T-helper 17 cell (primary cell): Measurements from ENCODE around the gene RALGAPA2. TPM values are rescaled to one million over a fixed set of nuclear protein-coding genes. Genes with fewer than 3 reads are reported as not detected.
A peak's percentile ranks its signal among the peaks of the same experiment; 100 is the strongest.

Experiments
- ATAC-seq: fragments of 150-1000 bp; cut with Tn5 transposase; 2 replicates; pipeline ENCODE4 v1.10.0; 2021; ENCODE audit warnings: mild to moderate bottlenecking, moderate library complexity
- DNase-seq, 3 donors: peaks; one replicate each; pipeline versions ENCODE4 v3.0.0 to v3.0.0-alpha.2; 2020 to 2021
- H3K9me3 ChIP-seq: one replicate; pipeline ENCODE4 v1.7.0; 2013; ENCODE audit warnings: low read length, mild to moderate bottlenecking; ENCODE audit not compliant: control insufficient read depth, poor library complexity, severe bottlenecking
- H3K27ac Mint-ChIP-seq: one replicate; pipeline ENCODE4 v1.8.0; 2022; ENCODE audit warnings: mild to moderate bottlenecking, moderate library complexity, mixed read lengths
- H3K27me3 Mint-ChIP-seq: one replicate; pipeline ENCODE4 v1.8.0; 2022; ENCODE audit warnings: mixed read lengths
- H3K36me3 Mint-ChIP-seq: one replicate; pipeline ENCODE4 v1.8.0; 2022; ENCODE audit warnings: low read depth, mixed read lengths
- H3K4me1 Mint-ChIP-seq: one replicate; pipeline ENCODE4 v1.8.0; 2022; ENCODE audit warnings: mild to moderate bottlenecking, mixed read lengths
- H3K4me3 Mint-ChIP-seq: one replicate; pipeline ENCODE4 v1.8.0; 2022; ENCODE audit warnings: mild to moderate bottlenecking, moderate library complexity, mixed read lengths
- total RNA-seq, 4 donors: library from RNA in 2 of 4; stranded (reverse) in 2 of 4; gene quantifications; one replicate each; pipeline ENCODE4 v1.2.3 and lab custom pipeline; 2022 to 2026

Gene RALGAPA2
- total RNA-seq, 2 donors from 2014 or later = 27.8 to 29.5 TPM

DNA sequence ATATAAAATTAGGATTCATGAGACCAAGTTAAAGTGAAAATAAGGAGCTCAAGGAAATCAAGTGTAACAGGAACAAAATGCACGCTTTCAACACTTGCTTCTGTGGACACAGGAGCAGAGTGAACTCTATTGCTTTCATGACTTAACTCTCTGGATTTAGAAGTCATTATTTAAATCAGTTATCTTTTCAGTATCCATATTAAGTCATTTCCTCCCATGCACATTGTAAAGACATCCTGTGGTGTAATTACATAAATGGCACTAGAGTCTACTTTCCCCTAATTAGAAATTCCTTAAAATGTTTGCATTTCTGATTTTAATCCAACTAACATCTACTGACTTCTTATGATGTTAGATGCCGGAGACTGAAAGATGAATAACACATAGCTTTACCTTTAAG, 256.5 kb downstream of the RALGAPA2 start:
- Mint-ChIP-seq H3K36me3 (no peaks in the 10 kb centered on the region), H3K4me1 (peaks cover 17% of the 10 kb centered on the region), H3K27ac (no peak overlapping the region), H3K4me3 (no peak overlapping the region), H3K27me3 (no peaks in the 10 kb centered on the region)
- ATAC-seq = no peak
- DNase-seq = no peak
- no peaks in the 10 kb centered on the region for H3K9me3 ChIP-seq

DNA sequence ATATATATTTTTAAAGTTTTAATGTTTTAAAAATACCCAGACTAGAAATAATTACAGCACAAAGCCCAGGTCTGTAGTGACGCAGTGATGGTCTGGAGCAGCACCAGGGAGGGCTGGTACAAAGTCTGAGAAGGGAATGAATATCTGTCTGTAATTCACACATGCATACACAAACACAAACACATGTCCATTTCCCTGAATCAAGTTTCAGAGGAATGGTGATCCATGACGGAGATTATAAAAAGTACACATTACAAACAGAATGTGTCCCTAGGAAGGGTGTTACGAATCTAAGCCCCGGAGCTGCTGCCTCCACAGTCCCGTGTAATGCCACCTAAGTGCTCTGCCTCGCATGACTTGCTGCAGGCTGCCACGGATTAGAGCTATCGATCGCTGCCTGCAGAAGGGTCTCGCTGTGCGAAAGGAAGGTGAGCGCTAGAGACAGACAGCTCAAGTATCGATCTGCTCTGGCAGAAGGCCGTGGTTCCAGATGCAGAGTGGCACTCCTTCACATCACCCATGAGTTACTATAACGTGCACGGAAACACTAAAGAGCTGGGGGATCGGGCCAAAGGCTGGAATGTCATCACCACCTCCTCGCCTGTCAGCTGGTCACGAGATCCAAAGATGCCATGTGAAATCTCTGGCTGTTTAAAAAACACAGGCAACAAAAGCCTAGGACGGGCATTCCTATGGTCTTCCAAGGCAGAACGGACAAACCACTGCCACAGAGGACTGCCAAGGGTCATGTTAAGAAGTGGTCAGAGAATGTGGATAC, 257.4 kb downstream of the RALGAPA2 start:
- ATAC-seq (no peak), DNase-seq (no peak)
- no peak overlapping the region for H3K27ac Mint-ChIP-seq
- H3K4me3 Mint-ChIP-seq = no peak overlapping the region
- H3K27me3 Mint-ChIP-seq = no peaks in the 10 kb centered on the region
- H3K4me1 Mint-ChIP-seq = peaks cover 17% of the 10 kb centered on the region
- no peaks in the 10 kb centered on the region for H3K36me3 Mint-ChIP-seq
- no peaks in the 10 kb centered on the region for H3K9me3 ChIP-seq

DNA sequence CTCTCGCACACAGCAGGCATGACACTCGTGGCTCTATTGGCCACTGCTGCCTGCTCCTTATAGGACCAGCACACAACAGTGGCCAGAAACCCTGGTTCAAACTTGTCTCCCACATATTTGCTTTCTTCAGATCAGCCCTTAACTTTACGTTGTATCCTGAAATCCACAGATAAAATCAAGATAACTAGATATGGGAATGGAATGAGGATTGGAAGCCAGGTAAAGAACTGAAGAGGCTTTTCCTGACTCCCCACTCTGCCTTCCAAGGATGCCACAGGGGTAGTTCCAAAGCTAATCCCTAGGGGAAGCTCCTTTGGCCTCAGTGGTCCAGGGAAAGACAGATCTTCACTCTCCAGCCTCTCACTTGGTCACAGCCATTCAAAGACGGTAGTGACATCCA, 258.1 kb downstream of the RALGAPA2 start:
- Mint-ChIP-seq H3K4me1 (peaks cover 17% of the 10 kb centered on the region), H3K27me3 (no peaks in the 10 kb centered on the region), H3K36me3 (no peaks in the 10 kb centered on the region), H3K27ac (peak overlapping the region; percentile 8), H3K4me3 (no peak overlapping the region)
- no peaks in the 10 kb centered on the region for H3K9me3 ChIP-seq
- DNase-seq (no peak), ATAC-seq (no peak)

DNA sequence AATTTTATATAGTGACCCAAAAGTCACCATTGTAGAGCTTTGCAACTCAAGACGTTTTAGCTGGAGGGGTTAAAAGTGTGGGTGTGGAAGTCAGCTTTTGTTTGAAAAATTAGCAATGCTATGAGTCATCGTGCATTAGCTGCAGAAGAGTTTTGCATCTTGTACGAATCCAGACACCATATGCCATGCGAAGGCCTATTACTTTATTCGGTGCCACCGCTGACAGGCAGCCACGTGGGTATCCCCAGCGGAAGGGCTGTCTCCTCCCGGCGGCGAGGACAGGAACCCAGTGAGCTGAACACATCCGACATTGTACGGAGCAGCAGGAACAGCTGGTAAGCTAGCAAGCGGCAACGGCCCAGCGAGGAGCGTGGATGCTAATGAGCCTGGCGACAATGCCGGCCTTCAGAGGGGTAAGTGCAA, 260.2 kb downstream of the RALGAPA2 start:
- ATAC-seq (peak; percentile 96), DNase-seq (peak; percentile 30 to 35 (median 30))
- Mint-ChIP-seq H3K4me3 (peak overlapping the region; percentile 84), H3K27ac (peak overlapping the region; percentile 91), H3K4me1 (peaks cover 15% of the 10 kb centered on the region), H3K36me3 (no peaks in the 10 kb centered on the region), H3K27me3 (no peaks in the 10 kb centered on the region)
- no peaks in the 10 kb centered on the region for H3K9me3 ChIP-seq

DNA sequence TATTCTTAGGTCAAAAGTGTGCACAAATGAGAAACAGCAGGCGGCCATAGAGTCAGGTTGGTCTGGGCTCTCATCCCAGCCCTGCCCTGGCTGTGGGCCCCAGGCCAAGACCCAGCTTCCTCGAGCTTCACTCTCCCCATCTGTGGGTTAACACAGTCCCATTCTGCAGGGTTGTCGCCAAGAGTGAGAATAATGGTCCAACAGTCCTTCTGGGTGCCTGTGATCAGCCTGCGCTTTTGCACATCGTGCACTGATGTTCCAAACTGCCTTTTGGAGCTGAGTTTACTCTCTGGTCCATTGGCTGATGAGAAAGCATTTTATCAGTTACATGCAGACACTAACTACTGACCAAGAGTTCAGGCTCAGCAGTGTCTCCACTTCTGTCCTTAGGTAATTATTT, 261.9 kb downstream of the RALGAPA2 start:
- Mint-ChIP-seq H3K27ac (no peak overlapping the region), H3K27me3 (no peaks in the 10 kb centered on the region), H3K4me3 (no peak overlapping the region), H3K4me1 (peaks cover 15% of the 10 kb centered on the region), H3K36me3 (no peaks in the 10 kb centered on the region)
- no peak for ATAC-seq
- no peaks in the 10 kb centered on the region for H3K9me3 ChIP-seq
- no peak for DNase-seq

DNA sequence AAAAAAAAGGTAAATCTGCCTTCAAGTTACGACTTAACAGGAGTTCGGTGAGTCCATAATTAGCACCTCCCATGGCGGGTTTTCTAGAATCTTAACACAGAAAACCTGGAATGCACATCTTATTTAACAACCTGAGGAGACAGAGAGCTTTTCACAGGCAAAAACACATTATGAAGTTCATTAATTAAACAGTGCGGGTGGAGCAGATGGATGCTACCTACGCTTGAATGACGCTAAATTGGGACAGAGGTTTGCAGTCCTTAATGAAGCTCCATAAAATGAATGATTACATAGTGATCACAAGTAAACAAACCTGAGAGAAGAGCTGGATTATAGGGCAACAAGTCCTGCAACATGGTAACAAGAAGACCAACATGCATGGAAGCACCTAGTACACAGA, 263.6 kb downstream of the RALGAPA2 start:
- ATAC-seq (no peak), DNase-seq (no peak)
- Mint-ChIP-seq H3K4me1 (peaks cover 19% of the 10 kb centered on the region), H3K27me3 (no peaks in the 10 kb centered on the region), H3K36me3 (peaks cover 2% of the 10 kb centered on the region), H3K27ac (no peak overlapping the region), H3K4me3 (peak overlapping the region; percentile 21)
- H3K9me3 ChIP-seq = no peaks in the 10 kb centered on the region

DNA sequence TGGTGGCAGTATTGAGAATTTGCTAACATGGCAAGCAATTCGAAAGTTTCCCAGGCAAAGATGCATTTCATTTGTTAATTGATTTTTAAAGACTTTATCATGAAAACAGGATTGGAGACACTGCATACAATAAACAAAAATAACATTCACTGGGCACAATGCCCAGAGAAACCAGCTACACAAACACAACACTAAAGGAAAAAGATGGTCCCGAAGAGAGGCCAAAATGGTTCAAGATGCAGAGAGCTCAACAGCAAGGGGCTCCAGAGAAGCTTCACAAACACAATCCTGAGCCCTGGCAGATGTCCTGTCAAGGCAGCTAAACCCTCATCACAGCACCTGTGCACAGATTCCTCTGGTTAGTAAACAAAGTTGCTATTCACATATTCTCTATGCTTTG, 265.2 kb downstream of the RALGAPA2 start:
- H3K27ac Mint-ChIP-seq = no peak overlapping the region
- peaks cover 2% of the 10 kb centered on the region for H3K36me3 Mint-ChIP-seq
- no peak for DNase-seq
- no peaks in the 10 kb centered on the region for H3K9me3 ChIP-seq
- ATAC-seq = no peak
- H3K4me1 Mint-ChIP-seq = peaks cover 7% of the 10 kb centered on the region
- H3K4me3 Mint-ChIP-seq = no peak overlapping the region
- H3K27me3 Mint-ChIP-seq = no peaks in the 10 kb centered on the region

DNA sequence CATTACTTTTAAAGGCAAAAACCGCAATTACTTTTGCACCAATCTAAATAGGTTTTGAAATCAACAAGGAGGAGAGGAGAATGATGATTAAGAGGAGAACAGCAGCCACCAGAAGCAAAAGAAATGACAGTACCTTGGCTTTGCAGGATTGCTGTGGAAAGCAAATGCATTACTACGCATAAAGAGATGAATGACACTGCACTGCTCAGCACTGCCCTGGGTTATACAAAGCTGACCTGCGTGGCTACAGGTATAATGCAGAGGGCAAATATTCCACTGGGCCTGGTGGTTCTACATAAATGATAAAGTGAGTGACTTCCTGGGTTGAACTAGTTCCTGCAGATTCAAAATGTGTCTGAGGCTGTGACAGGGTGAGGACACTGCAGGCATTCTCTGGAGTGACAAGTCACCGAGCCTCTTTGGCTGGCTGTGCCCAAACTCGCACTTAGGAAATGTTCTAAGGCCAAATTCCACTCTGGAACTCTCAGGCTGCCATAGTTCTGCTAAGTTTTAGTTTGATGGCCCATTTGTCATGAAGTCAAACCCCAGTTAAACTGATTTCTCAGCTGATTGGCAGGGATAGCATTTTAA, 265.9 kb downstream of the RALGAPA2 start:
- DNase-seq = no peak
- H3K36me3 Mint-ChIP-seq = peaks cover 2% of the 10 kb centered on the region
- H3K4me3 Mint-ChIP-seq = no peak overlapping the region
- peaks cover 6% of the 10 kb centered on the region for H3K4me1 Mint-ChIP-seq
- no peak overlapping the region for H3K27ac Mint-ChIP-seq
- ATAC-seq = no peak
- no peaks in the 10 kb centered on the region for H3K27me3 Mint-ChIP-seq
- no peaks in the 10 kb centered on the region for H3K9me3 ChIP-seq

DNA sequence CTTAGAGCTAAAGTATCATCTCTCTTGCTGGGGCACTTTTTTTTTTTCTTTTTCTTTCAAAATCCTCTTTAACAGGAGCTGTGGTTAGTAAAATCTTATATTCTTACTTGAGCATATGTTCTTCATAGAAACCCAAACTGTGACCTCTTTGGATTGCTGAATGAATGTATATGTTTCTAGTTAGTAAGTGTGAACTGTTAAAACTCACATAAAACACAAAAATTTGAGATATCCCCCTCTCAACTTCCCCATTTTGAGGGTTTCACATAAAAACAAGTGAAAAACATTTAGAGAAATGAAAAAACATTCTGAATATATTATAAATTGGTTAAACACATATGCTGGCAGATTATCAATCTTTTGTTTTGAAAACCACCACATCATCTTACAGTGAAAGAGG, 266.4 kb downstream of the RALGAPA2 start:
- Mint-ChIP-seq H3K27ac (no peak overlapping the region), H3K4me1 (peaks cover 6% of the 10 kb centered on the region), H3K36me3 (peaks cover 2% of the 10 kb centered on the region), H3K4me3 (no peak overlapping the region), H3K27me3 (no peaks in the 10 kb centered on the region)
- no peaks in the 10 kb centered on the region for H3K9me3 ChIP-seq
- DNase-seq (no peak), ATAC-seq (no peak)

DNA sequence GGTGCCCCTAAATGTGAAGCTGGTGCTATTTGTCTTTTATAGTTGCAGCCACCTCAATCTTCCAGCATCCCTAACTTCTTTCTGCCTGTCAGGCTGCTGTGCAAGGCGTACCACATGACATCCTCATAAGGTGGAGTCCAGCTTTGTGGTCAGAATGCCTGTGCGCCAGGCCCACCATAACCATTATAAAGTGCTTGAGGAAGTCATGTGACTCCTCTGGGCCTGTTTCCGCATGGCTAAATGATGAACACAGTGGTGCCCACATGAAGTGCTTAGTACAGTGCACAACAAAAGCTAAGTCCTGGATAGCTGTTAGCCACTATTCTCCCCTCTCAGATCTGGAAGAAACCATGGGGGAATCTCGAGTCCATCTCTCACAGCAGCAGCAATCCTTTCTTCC, 268.9 kb downstream of the RALGAPA2 start:
- DNase-seq (no peak), ATAC-seq (no peak)
- Mint-ChIP-seq H3K27ac (no peak overlapping the region), H3K27me3 (no peaks in the 10 kb centered on the region), H3K36me3 (peaks cover 2% of the 10 kb centered on the region), H3K4me3 (no peak overlapping the region), H3K4me1 (peaks cover 6% of the 10 kb centered on the region)
- H3K9me3 ChIP-seq = no peaks in the 10 kb centered on the region

DNA sequence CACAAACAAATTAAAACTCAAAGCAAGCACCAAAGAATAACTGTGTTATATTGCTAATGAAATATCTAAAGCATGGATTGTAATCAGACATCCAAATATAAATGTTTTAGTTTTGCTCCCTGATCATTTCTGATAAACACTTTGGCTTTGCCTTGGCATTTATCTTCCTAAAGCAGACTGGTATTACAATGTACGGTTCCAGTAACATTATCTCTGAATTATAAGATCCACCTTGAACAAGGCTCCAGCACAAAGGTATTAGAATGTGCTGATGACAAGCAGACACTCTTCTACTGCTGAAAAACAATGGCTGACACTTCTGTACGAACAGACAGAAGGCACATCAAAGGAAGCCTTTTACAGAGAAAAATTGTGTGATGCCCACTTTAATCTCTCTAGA, 270.0 kb downstream of the RALGAPA2 start:
- H3K9me3 ChIP-seq = no peaks in the 10 kb centered on the region
- H3K27ac Mint-ChIP-seq = no peak overlapping the region
- no peak overlapping the region for H3K4me3 Mint-ChIP-seq
- DNase-seq (no peak), ATAC-seq (no peak)
- no peaks in the 10 kb centered on the region for H3K27me3 Mint-ChIP-seq
- peaks cover 9% of the 10 kb centered on the region for H3K4me1 Mint-ChIP-seq
- peaks cover 5% of the 10 kb centered on the region for H3K36me3 Mint-ChIP-seq

DNA sequence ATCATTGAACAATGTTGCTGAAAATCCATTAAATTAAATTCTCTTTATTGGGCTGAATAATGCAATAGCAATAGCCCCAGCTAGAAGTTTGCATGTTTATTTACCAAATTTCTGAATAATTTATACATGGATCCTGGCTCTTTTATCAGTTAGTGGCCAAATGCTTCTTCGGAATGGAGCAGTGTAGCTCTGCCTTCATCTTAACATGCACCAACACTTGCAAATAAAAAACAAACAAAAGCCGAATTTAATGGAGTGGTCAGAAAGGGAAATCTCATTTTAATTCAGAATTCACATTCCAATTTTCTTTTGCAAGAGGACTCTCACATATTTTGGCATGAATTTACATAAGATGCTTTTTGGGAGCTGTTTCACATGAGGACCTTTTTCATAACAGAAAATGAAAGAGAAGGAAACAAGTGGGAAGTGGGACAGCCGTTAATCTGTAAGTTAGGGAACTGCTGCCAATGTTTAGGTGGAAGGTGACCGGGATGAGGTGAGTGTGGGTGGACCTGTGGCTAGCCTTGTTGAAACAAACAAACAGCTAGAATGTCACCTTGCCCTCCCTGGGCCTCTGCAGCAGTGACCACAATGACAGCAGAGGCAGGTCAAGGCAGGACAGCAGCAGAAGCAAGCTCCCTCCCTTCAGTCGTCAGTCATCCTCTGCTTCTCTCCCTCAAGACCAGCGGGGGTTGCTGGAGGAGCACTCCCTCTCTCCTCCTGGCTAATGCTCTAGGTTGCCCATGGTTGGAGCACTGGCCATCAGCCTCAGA, 271.4 kb downstream of the RALGAPA2 start:
- H3K4me3 Mint-ChIP-seq = no peak overlapping the region
- H3K9me3 ChIP-seq = no peaks in the 10 kb centered on the region
- H3K27ac Mint-ChIP-seq = no peak overlapping the region
- DNase-seq (no peak), ATAC-seq (no peak)
- H3K27me3 Mint-ChIP-seq = no peaks in the 10 kb centered on the region
- H3K36me3 Mint-ChIP-seq = peaks cover 6% of the 10 kb centered on the region
- H3K4me1 Mint-ChIP-seq = peaks cover 9% of the 10 kb centered on the region

DNA sequence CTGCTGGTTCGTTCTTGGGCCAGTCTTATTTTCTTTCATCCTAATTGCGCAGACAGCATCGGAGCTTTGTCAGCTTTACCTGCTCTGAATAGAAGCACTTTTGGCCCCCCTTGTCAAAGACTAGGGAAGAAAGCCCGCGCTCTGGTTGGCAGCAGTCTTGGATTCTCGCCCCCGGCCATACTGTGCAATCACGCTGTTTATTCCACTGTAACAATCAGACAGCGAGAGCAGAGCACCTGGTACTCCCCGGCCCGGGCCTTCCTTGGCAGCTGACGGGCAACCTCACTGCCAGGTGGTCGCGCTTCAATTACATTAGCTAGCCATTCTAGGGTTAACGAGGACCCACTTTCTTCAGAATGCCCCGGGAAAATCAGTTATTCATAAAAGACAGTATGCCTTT, 272.0 kb downstream of the RALGAPA2 start:
- peaks cover 6% of the 10 kb centered on the region for H3K36me3 Mint-ChIP-seq

More for the DNA sequence above, 272.0 kb downstream of the RALGAPA2 start:
- Mint-ChIP-seq H3K27me3 (no peaks in the 10 kb centered on the region), H3K4me3 (no peak overlapping the region), H3K27ac (no peak overlapping the region), H3K4me1 (peaks cover 10% of the 10 kb centered on the region)
- ATAC-seq (no peak), DNase-seq (no peak)
- H3K9me3 ChIP-seq = no peaks in the 10 kb centered on the region
